ENCODE measurements around the gene PIGB.
"Not testable (repeated sequence)": the region's sequence is repeated elsewhere in the genome, so short reads cannot be mapped to it uniquely, and the experiment has no call there.

The PIGB gene

GRCh38 chr15:55279100-55279745, 39.8 kb upstream of the PIGB start:
- TF ChIP-seq CTCF (IDR thresholded peaks at IDR 0.05; ENCODE audit: low read depth, low read length), result no peak
- Histone ChIP-seq H3K36me3 (no peaks in the 10 kb centered on the region), H3K27me3 (ENCODE audit: insufficient read depth, low read depth, severe bottlenecking) (no peaks in the 10 kb centered on the region), H3K27ac (no peak overlapping the region), H3K4me3 (ENCODE audit: low read depth, low read length) (no peak overlapping the region), H3K9me3 (ENCODE audit: severe bottlenecking) (no peaks in the 10 kb centered on the region)
- DNase-seq, result no peak

GRCh38 chr15:55279746-55280351, 39.2 kb upstream of the PIGB start:
- no peaks in the 10 kb centered on the region for H3K27me3 ChIP-seq (ENCODE audit: insufficient read depth, low read depth, severe bottlenecking)
- DNase-seq, result no peak
- TF ChIP-seq CTCF (IDR thresholded peaks at IDR 0.05; ENCODE audit: low read depth, low read length), result no peak
- H3K27ac ChIP-seq, result no peak overlapping the region
- H3K9me3 ChIP-seq (ENCODE audit: severe bottlenecking), result no peaks in the 10 kb centered on the region
- no peak overlapping the region for H3K4me3 ChIP-seq (ENCODE audit: low read depth, low read length)
- H3K36me3 ChIP-seq, result no peaks in the 10 kb centered on the region

GRCh38 chr15:55280589-55280988, 38.4 kb upstream of the PIGB start:
- not testable (repeated sequence) for H3K4me3 ChIP-seq (ENCODE audit: low read depth, low read length); DNase-seq; H3K27me3 ChIP-seq (ENCODE audit: insufficient read depth, low read depth, severe bottlenecking); H3K36me3 ChIP-seq; H3K9me3 ChIP-seq (ENCODE audit: severe bottlenecking); H3K27ac ChIP-seq

GRCh38 chr15:55281517-55282228, 37.3 kb upstream of the PIGB start:
- no peaks in the 10 kb centered on the region for H3K36me3 ChIP-seq
- no peak overlapping the region for H3K27ac ChIP-seq
- no peak for TF ChIP-seq CTCF (IDR thresholded peaks at IDR 0.05; ENCODE audit: low read depth, low read length)

GRCh38 chr15:55282284-55282833, 36.7 kb upstream of the PIGB start:
- DNase-seq, result no peak
- Histone ChIP-seq H3K4me3 (ENCODE audit: low read depth, low read length) (no peak overlapping the region), H3K27ac (no peak overlapping the region), H3K36me3 (no peaks in the 10 kb centered on the region), H3K27me3 (ENCODE audit: insufficient read depth, low read depth, severe bottlenecking) (no peaks in the 10 kb centered on the region), H3K9me3 (ENCODE audit: severe bottlenecking) (no peaks in the 10 kb centered on the region)
- no peak for TF ChIP-seq CTCF (IDR thresholded peaks at IDR 0.05; ENCODE audit: low read depth, low read length)

More at GRCh38 chr15:55281517-55282228, 37.3 kb upstream of the PIGB start:
- no peaks in the 10 kb centered on the region for H3K27me3 ChIP-seq (ENCODE audit: insufficient read depth, low read depth, severe bottlenecking)
- no peaks in the 10 kb centered on the region for H3K9me3 ChIP-seq (ENCODE audit: severe bottlenecking)
- DNase-seq, result no peak
- H3K4me3 ChIP-seq (ENCODE audit: low read depth, low read length), result no peak overlapping the region

Data from WERI-Rb-1 (cell line).